NCI-H2196 (cell line): ENCODE measurements around the gene CTAGE9.
"Not testable (repeated sequence)": the region's sequence is repeated elsewhere in the genome, so short reads cannot be mapped to it uniquely, and the experiment has no call there.

ENCODE experiments used
- DNase-seq: peaks from one replicate; lab custom pipeline; 2025; ENCODE audit not compliant: unreplicated experiment; lab: John Stamatoyannopoulos, UW

Gene CTAGE9

DNA sequence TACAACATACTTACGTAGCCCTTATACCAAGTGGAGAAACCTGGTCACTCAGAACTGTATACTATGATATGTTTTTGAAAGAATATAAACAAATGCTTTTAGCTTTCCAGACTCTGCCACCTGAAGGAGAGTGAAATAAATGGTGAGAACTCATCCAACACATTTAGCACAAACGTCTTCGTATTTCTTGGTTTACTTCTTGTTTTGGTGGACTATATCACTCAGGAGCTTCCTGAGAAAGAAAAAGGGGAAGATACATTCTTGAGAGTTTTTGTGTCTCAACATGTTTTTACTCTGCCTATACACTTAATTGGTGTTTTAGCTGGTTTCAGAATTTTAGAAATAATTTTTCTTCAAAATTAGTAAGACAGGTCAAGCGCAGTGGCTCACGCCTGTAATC lies 19.4 kb upstream of the CTAGE9 start:
- DNase-seq, result no peak

GRCh38 chr6:131729550-131729949 lies 18.7 kb upstream of the CTAGE9 start:
- no peak for DNase-seq

- no peak for DNase-seq
Measured at GRCh38 chr6:131728296-131728939, 17.6 kb upstream of the CTAGE9 start.

- no peak for DNase-seq
Measured at GRCh38 chr6:131727868-131728267, 17.1 kb upstream of the CTAGE9 start.

DNA sequence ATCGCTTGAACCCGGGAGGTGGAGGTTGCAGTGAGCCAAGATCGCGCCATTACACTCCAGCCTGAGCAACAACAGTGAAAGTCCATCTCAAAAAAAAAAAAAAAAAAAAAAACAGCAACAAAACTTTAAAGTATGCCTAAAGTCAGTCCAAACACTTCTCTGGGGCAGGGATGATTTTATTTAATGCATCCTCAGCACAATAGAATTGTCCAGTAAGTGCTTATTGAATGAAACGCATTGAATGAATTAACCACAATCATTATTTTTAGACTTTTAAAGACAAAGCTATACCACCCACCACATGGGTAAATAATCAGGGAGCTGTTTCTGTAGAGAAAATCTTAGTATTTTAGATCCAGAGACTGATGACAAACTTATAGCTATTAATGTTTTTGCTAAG lies 16.6 kb upstream of the CTAGE9 start:
- no peak for DNase-seq

DNA sequence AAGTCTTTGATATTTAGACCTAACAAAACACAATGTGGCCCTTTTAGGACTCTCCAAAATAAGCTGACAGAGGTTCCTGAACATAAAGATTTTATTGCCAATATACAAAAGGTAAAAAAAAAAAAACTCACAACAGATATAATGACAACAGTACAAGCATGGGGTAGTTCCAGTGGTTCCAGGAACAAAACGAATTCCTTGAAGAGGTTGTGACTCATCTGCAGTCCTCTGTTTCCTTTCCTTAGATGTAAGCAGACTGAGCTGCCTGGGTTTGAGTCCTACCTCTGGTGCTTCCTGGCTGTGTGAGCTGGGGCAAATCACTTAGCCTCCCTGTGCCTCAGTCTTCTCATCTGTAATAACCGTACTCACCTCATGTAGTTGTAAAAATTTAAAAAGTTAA lies 13.3 kb upstream of the CTAGE9 start:
- no peak for DNase-seq

DNA sequence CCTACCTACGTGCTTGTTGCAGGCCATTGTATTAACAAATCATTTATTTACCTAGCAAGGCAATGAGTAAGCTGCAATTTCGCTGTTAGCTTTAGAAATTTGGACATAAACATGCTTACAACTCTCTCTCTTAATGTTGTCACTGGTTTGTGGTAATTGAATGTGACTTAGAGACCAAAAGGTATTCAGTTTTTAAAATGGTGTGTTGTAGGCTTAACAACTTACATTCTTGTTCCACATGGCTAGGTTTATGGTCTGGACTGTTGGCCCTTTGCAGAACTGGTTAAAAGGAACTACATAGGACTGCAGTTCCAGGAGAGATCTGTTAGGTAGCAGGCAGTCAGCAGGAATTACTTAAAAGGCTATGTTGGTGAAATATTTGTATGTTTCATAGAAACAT lies 10.3 kb upstream of the CTAGE9 start:
- no peak for DNase-seq

- no peak for DNase-seq
Measured at GRCh38 chr6:131717836-131718542, 7.2 kb upstream of the CTAGE9 start.

DNA sequence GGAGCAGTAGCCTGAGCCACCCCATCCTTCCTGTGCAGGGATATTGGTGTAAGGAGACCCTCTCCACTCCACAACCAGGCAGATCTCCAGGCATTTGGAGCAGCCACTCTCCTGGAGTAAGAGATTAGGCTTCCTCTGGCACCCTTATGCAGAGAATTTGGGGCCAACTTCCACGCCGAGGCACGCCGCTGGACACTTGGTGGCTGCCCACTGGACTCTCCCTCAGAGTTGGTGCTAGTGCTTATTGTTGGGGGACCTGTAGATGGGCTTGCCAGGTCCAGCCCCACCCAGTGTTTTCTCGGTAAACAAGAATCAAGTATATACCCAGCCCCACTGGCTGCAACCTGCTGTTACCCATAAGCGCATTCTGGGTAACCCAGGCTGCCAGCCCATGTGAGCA lies 4.8 kb upstream of the CTAGE9 start:
- not testable (repeated sequence) for DNase-seq

DNA sequence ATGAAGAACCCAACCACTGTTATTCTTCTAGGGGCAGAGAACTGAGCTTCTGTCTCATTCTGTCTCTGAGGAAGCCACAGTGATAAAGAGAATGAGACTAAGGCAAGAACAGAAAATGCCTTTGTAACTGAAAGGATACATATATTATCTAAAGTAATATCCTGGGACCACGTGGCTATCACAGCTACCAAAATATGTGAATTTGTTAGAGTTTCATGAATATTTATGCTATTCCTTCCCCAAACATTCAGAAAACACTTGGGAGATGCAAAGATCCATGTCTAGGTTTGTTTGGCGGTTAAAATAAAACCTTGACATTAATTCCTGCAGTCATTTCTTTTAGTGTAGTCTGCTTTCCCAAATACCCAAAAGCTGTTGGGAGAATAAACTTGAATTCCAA lies 6.9 kb downstream of the CTAGE9 start:
- not testable (repeated sequence) for DNase-seq

- DNase-seq, result not testable (repeated sequence)
Measured at GRCh38 chr6:131700851-131701250, 10.0 kb downstream of the CTAGE9 start.

DNA sequence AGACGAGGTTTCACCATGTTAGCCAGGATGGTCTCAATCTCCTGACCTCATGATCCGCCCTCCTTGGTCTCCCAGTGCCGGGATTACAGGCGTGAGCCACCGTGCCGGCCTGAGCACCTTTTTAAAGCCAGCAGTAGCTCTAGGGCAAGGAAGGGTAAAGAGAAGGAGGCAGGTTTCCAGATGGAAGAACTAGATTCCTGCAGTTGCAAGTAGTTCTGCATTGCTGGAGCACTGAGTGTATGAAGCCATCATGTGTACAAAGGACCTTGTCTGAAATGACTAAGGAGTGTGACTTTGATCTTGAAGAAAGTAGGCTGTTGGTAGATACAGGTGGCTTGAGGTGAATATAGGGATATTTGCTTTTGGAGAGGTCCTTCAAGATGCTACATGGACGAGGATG lies 13.9 kb downstream of the CTAGE9 start:
- no peak for DNase-seq

- peak; percentile 27 for DNase-seq
Measured at GRCh38 chr6:131694832-131695426, 15.9 kb downstream of the CTAGE9 start.

DNA sequence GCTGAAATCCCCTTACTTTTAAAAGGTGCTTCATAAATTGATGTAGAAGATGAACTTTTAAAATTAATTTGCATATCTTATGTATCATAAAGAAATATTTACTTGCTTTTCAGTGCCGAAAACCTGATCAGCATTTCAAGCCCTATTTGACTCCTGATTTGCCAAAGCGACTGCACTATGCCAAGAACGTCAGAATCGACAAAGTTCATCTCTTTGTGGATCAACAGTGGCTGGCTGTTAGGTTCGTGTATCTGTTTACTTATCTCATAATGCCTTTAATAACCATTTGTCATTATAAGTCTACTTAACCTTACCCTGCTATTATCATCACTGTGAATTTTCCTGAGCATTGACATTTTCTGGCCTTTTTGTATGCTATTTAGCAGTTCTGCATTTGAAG lies 17.4 kb downstream of the CTAGE9 start:
- DNase-seq, result no peak

- DNase-seq, result no peak
Measured at GRCh38 chr6:131692589-131692988, 18.2 kb downstream of the CTAGE9 start.

GRCh38 chr6:131692031-131692430 lies 18.8 kb downstream of the CTAGE9 start:
- DNase-seq, result no peak

- no peak for DNase-seq
Measured at GRCh38 chr6:131688286-131688685, 22.5 kb downstream of the CTAGE9 start.

- DNase-seq, result no peak
Measured at GRCh38 chr6:131687022-131687421, 23.8 kb downstream of the CTAGE9 start.

- no peak for DNase-seq
Measured at GRCh38 chr6:131685266-131685780, 25.5 kb downstream of the CTAGE9 start.

- DNase-seq, result no peak
Measured at GRCh38 chr6:131683479-131683878, 27.3 kb downstream of the CTAGE9 start.

- peak; percentile 17 for DNase-seq
Measured at GRCh38 chr6:131682442-131682841, 28.4 kb downstream of the CTAGE9 start.

DNA sequence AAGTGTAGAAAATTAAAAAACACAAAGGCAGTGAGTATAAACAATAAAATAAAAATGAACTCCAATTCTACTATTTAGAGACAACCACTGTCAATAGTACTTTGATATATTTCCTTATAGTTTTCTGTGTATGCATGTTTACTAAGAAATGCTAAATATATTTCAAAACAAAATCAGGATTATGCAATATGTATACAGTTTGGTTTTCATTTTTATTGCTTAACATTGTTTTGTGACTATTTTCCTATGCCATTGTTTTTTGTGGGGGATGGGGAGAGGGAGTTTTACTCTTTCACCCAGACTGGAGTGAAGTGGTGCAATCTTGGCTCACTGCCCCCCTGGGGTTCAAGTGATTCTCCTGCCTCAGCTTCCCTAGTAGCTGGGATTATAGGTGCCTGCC lies 29.2 kb downstream of the CTAGE9 start:
- no peak for DNase-seq
